GM18867 (cell line): ENCODE results near the gene MTHFSD.

ENCODE experiments used
- ATAC-seq: cut with Tn5 transposase; IDR thresholded peaks from one replicate; pipeline ENCODE4 v1.9.1; 2021; ENCODE audit warnings: mild to moderate bottlenecking, moderate library complexity; ENCODE audit not compliant: unreplicated experiment

The MTHFSD gene

DNA sequence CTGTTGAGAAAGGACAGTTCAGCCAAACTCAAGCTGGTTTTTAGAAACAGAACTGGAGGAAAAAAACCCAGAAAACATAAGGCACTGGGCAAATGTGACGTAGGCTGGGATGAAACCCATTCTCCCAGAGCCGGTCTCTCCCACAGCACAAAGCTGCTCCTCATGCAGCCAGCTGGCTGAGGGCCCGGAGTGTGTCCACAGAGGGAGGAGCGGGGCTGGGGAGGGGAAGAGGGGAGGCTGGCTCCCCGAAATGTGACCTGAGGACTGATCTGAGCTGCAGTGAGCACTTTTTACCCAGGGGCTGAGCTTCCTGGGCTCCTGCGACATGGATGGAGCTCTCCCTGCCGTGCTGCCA is 23.9 kb downstream of the MTHFSD start:
- ATAC-seq, result no peak

- ATAC-seq, result no peak
Measured at GRCh38 chr16:86530251-86531190, 24.5 kb downstream of the MTHFSD start.

DNA sequence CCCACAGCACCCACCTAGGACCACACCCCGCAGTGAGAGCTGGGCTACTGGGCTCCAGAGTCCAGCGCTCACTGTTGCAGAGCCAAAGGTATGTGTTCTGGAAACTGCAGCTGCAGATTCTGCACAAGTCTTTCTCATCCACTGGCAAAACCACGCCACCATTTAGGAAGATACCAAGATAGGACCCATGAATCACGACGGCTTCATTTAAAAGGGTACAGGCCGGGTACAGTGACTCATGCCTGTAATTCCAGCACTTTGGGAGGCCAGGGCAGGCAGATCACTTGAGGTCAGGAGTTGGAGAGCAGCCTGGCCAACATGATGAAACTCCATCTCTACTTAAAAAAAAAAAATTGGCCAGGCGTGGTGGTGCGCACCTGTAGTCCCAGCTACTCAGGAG is 25.9 kb downstream of the MTHFSD start:
- ATAC-seq, result no peak

GRCh38 chr16:86528061-86528929 is 26.7 kb downstream of the MTHFSD start:
- ATAC-seq, result no peak

- no peak for ATAC-seq
Measured at GRCh38 chr16:86527366-86527765, 27.7 kb downstream of the MTHFSD start.

GRCh38 chr16:86525696-86526095 is 29.3 kb downstream of the MTHFSD start:
- no peak for ATAC-seq

DNA sequence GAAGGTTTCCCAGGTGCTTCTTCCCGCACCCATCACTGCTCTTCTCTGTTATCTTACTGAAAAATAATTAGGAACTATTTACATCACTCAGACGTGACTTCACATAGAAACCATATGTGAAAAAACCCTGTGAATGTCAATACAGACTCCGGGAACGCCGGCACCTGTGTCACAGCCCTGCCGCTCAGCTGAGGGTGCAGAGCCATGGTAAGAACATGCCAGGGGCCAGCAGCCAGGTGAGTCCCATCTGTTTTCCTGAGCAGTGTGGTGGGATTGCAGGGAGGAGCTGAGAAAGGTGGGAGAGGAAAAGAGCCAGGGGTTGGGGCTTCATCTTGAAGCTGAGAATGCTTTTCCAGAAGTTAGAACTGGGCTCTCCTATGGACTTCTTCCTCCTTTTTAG is 31.0 kb downstream of the MTHFSD start:
- no peak for ATAC-seq

DNA sequence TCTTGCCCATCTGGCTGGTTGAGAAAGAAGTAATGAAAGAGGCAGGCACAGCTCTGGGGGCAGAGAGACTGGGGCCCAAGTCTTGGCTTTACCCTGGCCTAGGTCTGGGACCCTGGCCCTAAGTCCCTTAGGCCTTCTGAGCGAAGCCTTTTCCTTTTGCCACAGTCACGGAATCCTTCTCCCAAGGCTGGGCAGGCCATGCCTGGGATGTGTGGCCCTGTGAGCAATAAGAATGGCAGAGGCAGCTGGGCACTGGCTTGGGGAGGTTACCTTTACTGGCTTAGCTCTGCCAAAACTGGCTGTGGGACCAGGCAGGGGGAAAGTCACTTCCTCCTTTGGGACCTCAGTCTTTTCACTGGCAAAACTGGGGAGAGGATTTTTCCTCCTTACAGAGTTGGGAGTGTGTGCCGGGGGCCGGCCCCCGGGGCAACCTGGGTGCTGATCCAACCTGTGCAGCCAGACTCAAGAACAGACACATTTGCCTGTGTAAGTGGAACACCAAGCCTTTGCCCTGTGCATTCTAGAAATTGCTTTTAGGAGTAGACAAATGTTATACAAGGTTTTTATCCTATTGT is 31.8 kb downstream of the MTHFSD start:
- no peak for ATAC-seq

DNA sequence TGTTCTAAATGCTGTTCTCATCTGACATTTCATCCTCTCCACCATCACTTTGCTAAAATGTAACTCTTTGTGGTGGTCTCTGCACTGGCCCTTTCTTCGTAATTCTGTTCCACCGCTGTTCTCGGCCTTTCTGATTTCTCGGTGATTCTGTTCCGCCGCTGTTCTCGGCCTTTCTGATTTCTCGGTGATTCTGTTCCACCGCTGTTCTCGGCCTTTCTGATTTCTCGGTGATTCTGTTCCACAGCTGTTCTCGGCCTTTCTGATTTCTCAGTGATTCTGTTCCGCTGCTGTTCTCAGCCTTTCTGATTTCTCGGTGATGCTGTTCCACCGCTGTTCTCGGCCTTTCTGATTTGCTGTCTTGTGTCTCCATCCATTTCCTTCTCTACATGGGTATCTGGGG is 32.4 kb downstream of the MTHFSD start:
- ATAC-seq, result no peak

DNA sequence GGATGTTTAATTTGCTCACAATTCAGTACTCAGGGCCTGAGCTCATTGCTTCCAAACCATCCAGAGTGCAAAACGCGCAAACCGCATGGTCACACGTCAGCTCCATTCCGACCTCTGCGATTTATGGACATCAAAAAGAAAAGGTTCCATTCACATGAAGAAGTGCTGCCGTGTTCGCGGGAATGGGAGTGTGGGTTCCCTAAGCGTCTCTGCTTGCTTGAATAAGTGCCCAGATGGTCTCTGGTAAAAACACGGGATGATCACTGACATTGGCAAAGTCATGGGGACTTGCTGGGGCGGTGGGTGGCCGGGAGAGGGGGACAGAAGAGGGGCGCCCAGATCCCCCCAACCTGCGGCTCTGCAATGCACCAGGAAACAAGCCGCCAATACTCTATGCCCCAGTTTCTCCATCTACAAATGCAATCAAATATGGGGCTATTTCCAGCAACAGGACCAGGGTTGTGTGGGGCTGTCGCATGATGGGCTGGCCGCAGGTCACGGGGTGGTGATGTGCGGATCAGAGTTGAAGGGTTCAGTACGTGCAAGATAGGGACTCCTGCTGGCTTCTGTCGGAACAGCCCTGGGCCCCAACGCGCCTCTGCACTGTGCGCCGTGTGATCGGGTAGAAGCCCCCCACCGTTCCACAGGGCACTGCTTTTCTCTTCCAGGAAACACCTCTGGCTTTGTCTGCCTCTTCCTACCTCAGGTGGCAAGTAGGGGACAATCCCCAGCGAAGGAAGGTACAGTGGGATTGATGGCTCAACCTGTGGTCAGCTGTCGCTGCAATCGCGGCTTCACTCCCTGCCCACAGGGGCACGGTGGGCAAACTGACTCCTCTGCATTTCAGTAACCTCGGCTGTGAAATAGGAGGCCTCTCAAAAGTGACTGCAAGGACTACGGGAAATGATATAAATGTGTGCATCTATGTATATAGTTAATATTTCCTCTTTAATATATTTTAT is 33.5 kb downstream of the MTHFSD start:
- no peak for ATAC-seq

DNA sequence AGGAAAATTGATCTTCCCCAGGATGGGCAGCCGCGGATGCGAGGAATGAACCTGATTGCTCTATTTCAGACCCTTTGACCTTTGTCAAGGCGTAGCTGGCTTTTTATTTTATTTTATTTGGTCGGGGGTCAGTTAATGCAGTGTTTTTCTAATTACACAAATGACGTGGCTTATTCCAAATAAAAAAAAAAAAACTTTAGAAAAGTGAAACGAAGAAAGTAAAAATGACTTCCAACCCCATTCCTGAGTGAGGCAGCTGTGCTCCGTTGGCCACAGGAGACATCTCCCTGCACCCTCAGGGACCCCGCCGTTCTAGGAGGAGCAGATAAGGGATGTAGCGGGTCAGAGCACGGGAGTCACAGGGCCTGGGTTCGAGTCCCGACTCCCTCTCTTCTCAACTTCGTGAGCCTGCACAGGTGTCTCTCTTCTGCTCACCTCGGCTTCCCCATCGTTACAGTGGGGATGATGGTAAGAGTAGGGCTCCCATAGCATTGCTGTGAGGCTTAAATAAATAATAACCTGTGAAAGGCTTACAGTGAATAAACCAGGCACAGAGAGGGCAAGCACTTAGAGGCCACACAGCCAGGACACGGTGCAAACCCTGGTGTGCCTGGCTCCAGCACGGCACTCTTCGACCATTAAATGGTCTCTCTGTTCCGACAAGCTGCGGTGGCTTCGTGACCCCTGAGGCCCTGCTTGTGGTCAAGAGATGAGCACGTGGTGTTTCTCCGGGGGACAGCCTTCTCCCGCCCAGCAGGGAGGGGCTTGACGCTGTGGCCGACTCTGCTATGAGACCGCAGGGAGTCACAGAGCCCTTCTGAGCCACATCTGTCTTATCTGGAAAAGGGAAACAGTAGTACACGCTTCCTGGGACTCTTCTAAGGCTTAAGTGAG is 34.5 kb downstream of the MTHFSD start:
- no peak for ATAC-seq

DNA sequence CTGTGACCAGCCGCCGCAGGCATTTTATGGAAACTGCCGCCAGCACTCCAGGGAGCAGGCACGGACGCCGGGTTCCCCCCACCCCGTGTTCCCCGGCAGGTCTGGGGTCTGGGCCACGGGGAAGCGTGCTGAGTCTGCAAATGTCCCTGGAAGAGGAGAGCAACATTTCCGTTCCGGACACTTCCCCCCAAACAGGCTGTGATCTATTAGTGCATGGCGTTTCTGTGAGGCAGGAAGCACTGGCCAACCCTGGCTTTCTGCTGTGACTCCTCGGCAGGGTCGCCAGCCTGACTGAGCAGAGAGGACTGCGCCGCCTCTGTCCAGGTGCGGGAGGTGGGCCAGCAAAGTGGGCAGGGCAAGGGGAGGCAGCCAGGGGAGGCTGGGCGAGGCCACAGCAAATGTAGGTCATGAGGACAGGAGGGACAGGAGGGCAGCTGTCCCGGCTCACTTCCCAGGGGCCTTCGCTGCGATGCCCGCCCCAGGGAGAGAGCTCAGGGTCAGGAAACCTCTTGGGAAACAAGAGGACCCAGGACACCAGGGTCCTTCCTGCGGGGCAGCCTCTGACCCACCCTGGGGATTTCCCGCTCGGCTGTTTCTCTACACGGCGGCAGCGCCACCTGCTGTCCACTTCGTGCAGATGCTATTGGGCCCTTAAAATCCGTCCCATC is 35.3 kb downstream of the MTHFSD start:
- ATAC-seq, result no peak

- ATAC-seq, result no peak
Measured at GRCh38 chr16:86519007-86519648, 35.9 kb downstream of the MTHFSD start.

GRCh38 chr16:86517652-86518258 is 37.3 kb downstream of the MTHFSD start:
- no peak for ATAC-seq

DNA sequence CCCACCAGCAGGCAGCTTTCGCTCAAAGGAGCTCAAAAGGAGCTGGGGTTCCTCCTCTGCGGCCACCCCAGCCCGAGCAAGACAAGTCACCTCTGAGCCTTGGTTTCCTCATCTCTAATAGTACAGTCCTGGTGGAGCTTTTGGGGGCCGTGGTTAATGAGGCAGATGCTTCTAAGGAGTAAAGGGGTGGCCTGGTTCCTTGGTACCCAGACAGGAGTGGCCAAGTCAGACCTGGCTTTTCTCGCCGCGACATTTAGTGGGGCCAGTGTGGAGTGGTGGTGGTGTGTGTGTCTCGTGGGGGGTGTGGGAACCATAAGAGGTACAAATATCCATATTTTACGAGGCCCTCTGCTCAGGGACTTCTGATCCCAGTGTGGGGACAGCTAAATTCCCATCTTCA is 38.0 kb downstream of the MTHFSD start:
- ATAC-seq, result no peak

GRCh38 chr16:86516623-86517003 is 38.4 kb downstream of the MTHFSD start:
- ATAC-seq, result no peak

GRCh38 chr16:86515777-86516622 is 39.0 kb downstream of the MTHFSD start:
- no peak for ATAC-seq
